ENCODE data around the gene TGM3.

GRCh38 chr20:2340136-2340535, 44.3 kb downstream of the TGM3 start:
- TF ChIP-seq EZH2 (IDR thresholded peaks at IDR 0.05; ENCODE audit: low read length, missing control alignments) (no peak), CTCF (conservative IDR thresholded peaks at IDR 0.05 in 1 of 2, IDR thresholded peaks at IDR 0.05 in 1 of 2; ENCODE audit: low read depth in 1 of 2, low read length in 2 of 2) (no peak)
